Posterior cingulate gyrus (tissue), 11 donors: ENCODE measurements around the gene PNPLA2.
A peak's percentile ranks its signal among the peaks of the same experiment; 100 is the strongest.

Experiments used
- DNase-seq, 10 donors: peaks; one replicate each; pipeline versions ENCODE4 v3.0.0 to v3.0.0-alpha.2; 2020 to 2021; ENCODE audit warnings: mixed read lengths in 3 of 10
- intact Hi-C: fragments of 100-400 bp; cut with DNase I; formaldehyde crosslinking; loops from one replicate; pipeline ENCODE4 v1.15.1; 2023

The PNPLA2 gene

DNA sequence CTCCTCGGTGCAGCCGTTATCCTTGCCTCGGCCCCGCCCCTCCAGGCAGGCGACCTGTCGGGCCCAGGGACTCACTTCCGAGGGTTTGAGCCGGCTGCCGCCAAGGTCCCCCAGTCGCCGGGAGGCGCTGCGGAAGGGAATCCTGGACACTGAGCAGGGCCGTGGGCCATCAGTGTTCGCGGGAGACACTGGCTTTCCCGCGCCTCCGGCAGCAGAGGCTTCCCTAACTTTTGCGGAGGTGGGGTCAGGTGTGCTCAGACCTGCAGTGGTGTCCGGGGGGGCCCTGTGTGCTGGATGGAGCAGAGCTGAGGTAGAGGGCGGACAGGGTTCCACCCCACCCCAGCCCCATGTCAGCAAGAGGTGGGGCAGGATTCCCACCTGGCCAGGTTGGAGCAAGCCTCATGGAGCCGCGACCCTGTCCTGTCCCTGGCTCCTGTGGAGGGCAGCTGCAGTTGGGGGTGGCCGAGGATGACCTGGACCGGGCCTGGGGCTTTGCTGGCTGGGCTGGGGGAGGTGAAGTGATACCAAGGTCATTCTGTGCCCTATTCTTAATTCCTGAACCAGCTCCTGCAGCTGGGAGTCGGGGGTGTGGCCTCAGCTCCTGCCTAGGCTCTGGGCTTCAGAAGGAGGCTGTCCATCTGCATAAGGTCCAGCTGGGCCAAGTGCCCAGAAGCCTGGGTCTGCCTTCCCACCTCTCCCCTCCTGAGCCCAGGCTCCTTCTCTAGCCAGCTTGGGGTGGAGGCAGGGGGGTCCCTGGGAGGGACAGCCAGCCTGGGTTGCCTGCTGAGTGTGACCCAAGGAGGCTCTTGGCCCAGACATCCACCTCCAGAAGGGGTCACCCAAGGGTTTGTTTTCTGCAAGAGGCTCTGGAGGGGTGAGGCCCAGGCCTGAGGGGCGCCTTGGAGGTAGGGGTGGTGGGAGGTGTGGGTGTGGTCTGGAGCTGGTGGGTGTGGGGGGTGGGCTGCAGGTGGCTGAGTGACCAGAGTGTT is 32.4 kb downstream of the PNPLA2 start:
- no peak for DNase-seq
- intact Hi-C loops, result no loop called here

DNA sequence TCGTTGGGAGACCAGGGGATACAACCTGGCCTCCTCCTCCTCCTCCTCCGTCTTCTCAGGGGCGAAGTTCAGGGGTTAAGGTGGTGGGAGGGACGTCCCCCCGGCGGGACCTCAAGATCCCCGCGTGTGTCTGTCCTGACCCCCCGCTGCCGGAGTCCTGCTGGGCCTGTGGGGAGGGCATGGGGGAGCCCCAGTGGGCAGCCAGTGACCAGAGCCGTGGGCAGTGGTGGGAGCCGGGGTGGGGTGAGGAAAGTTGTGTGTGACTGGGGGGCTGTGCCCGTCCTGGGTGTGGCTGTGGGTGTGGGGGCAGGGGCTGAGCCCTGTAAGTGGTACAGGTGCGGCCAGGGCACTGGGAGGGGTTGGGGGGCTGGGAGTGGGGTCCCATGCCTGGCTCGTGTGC is 34.0 kb downstream of the PNPLA2 start:
- DNase-seq, result no peak
- intact Hi-C loops, result no loop called here

DNA sequence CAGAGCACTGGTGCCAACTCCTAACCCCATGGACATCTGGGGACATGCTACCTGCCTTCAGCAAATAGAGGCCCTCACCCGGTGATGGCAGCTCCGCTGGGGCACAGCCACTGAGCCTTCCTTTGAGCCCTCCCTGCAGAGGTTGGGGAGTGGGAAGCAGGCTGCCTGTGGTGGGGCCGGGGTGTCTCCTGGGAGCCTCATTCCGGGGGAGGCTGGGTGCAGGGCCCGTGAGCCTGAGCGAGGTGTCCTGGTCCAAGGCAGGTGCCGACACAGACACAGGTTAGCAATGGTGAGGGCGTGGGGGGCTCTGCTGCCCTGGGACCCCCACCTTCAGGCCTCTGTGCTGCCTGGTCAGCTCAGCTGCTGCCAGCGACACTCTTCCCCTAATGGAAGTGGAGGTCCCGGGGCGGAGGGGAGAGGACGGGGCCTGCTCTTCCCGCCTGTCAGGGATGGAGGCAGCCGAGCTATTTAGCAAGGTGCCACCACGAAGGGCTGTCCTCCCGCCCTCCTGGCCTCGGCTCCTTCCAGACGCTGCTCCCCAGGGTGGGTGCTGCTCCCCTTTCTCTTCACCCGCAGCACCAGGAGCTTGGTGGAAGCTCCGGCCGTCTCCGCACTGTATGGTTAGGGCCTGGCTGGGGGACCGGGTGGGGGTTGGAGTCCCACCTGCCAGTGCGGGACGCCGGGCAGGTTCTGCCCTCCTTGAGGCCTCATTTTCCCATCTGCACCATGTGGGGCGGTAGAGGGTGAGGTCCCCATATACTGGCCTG is 35.2 kb downstream of the PNPLA2 start:
- no peak for DNase-seq
- intact Hi-C loops, result no loop called here

DNA sequence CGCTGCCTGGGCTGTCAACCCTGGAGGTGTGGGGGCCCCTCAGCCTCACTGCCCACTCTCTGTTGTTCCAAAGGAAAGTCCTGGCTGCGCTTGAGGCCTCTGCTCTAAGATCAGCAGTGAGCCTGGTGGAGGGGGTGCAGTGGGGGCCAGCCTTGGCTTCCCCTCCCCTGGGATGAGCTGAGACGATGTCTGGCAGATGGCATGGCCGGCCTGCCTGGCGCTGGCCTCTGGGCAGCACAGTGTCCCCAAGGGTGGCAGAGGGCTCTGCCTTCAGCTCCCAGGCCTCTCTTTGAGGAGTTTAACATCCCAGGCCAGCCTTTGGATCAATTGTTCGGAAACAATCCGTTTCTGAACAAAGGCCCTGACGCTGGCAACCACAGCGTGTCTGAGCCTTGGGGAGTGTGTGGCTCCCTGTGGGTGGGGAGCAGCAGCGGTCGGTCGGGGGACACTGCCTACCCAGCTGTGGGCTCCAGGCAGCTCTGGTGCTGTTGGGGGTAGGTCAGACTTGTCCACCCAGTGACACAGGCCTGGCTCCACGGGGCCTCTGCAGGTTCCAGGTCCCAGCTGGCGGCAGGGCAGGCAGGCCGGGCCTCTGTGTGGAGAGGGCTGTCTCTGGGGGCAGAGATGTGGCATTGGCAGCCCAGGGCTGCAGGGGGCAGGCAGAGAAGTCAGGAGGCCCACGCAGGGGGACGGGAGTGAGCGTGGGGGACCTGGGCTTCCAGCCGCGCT is 36.1 kb downstream of the PNPLA2 start:
- no peak for DNase-seq
- intact Hi-C loops, result no loop called here

DNA sequence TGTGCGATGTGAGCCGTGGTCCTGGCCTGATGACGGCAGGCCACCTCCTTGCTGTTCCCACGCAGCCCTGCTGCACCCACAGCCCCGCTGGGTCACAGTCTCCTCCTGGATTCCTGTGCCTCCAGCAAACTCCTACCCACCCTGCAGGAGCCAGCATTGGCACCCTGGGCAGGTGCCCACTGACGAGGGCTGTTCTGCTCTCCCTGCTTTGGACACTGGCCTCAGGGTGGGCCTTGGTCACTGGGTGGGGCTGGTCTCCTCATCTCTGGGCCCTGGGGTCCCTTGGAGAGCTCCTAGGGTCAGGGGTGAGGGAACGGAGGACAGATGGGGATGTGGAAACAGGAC is 36.6 kb downstream of the PNPLA2 start:
- no peak for DNase-seq
- intact Hi-C loops, result no loop called here

DNA sequence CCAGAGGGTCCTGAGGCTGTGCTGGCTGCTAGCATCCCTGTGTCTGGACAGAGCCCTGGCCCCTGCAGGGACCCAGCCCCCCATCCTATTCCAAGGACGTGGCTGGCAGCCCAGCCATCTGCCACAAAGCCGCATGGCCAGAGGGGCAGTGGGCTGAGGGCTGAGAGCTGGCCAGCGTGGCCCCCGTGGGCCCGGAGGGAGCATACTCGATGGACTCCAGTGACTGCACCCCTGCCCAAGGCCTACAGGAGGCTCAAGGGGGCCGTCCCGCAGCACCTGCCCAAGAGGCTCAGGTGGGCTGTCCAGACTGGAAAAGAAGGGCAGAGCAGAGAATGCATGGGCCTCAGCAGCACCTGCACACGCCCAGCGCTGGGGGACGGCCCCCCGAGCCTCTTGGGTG is 37.1 kb downstream of the PNPLA2 start:
- no peak for DNase-seq
- intact Hi-C loops, result no loop called here

DNA sequence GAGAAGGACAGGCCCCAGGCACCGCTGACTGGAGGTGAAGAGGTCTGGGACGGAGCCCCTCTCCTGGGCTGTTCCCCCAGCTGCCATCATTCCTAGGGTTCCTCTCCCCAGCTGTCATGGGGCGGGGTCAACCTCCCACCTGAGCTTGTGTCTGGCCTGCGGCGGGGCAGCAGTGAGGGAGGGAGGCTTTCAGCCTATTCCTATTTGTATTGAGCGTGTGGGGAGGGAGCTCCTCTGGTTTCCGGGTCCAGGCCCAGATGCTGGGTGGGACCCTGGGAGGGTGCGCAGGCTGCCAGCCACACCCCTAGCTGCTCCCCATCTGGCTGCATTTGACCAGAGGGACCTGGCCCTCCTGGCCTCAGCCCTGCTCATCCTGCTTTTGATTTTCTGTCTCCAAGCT is 37.7 kb downstream of the PNPLA2 start:
- DNase-seq, result no peak
- intact Hi-C loops, result no loop called here

DNA sequence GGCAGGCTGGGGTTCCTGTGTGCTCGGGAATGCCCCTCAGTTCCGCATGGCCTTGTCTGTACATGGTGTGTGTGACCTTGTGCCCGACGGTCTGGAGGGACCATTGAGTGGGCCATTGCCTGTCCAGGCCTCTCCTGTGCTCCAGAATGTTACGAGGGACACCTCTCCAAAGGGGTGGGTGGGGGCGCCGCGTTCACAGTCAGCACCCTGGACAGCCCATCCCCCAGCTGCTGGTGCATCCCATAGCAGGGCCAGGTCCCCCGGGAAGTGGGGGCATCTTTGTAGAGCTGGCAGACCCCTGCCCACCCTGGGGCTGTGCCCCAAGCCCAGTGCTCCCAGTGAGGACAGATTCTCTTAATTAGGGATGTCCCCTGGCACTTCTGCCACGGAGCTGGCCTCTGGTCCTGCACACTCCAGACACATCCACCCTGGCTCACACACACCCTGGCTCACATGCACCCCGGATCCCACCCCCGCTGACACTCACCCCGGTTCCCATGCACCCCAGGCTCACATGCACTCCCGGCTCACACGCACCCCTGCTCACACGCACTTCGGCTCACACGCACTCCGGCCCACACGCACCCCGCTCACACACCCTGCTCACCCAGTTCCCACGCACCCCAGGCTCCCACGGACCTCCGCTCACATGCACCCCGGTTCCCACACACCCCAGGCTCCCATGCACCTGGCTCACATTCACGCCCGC is 39.5 kb downstream of the PNPLA2 start:
- DNase-seq, result peak in 1 of 10 donors; percentile 80
- intact Hi-C loops, result no loop called here

DNA sequence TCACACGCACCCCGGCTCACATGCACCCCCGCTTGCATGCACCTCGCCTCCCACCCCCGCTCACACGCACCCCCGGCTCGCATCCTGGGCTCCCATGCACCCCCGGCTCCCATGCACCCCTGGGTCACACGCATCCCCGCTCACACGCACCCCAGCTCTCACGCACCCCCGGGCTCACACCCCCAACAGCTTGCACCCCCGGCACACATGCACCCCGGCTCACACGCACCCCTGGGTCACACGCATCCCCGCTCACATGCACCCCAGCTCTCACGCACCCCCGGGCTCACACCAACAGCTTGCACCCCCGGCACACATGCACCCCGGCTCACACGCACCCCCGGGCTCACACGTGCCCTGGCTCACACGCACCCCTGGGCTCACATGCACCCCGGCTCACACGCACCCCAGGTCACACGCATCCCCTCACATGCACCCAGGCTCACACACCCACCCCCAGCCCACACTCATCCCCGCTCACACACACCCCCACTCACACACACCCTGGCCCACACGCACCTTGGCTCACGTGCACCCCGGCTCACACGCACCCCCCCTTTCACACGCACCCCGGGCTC is 40.1 kb downstream of the PNPLA2 start:
- no peak for DNase-seq
- intact Hi-C loops, result no loop called here

DNA sequence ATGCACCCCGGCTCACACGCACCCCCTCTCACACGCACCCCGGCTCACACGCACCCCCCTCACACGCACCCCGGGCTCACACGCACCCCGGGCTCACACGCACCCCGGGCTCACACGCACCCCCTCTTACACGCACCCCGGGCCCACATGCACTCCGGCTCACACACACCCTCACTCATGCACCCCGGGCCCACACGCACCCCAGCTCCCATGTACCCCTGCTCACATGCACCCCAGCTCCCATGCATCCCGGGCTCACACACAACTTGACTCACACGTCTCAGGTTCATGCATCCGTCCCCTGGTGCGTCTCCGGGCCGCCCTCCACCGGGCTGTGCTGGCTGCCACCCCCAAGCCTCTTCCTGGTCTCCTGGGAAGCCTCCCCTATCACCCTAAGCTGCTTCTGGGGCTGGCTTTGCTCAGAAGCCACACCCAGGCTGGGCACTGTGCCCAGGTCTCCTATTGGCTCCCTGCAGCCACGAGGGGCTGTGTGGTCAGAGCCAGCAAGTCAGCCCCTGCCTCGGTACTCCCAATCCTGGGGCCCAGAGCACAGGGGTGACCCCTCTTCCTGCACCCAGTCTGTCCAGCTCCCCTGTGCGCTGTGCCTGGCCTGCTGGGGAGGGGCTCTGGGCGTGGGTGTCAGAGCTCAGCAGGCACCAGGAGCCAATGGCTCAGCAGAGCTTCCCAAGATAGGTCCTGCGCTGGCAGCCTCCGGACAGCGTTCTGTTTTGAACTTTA is 40.8 kb downstream of the PNPLA2 start:
- intact Hi-C loops, result no loop called here
- peak; percentile 64 to 98 (median 88) for DNase-seq

DNA sequence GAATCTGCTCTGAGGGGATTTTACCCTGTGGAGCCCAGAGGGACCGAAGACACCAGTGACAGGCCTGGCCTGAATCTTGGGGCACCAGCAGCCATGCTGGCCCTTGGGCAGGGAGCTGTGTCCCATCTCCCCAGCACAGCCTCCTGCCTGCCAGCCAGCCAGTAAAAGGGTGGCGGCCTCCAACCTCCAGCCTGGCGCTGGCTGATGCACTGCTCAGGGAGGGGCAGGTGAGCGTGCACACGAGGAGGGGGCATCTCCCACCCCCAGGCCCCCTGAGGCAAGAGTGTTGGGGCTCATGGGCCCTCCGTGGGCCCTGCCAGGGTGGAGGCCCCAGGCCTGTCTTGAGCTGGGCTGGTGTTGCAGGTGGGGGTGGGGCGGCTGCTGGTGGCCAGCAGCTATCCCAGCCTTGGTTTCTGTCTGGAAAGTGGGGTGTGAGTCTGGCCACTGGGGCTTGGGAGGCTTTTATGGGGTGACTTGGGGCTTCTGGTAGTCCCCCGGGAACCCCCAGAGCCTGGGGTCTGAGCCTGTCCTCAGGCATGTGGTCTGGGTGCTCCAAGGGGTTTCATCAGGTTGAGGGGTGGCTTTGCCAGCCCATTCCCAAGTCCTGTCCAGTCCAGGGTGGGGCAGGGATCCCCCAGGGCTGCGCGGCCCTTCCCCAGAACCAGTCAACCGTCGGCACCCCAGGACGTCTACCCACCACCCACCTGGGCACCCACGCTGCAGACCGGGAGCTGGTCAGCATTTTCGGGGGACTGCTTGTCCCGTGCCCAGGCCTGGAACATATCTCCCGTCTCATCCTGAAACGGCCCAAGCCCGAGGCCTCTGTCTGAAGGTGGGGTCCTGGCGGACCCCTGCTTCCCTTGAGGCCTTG is 41.8 kb downstream of the PNPLA2 start:
- DNase-seq, result peak in 1 of 10 donors; percentile 84
- intact Hi-C loops, result no loop called here

DNA sequence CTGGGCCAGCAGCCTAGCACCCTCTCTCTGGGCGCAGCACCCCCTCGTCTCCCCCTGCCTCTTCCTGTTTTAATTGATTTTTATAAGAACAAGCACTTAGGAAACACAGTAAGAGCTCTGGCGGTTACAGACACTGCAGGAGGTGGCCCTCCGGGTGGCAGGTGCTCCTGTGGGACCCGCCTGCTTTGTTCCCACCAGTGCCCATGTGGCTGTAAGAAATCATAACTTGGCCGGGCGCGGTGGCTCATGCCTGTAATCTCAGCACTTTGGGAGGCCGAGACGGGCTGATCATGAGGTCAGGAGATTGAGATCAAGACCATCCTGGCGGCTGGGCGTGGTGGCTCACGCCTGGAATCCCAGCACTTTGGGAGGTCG is 42.4 kb downstream of the PNPLA2 start:
- DNase-seq, result no peak
- intact Hi-C loops, result no loop called here

DNA sequence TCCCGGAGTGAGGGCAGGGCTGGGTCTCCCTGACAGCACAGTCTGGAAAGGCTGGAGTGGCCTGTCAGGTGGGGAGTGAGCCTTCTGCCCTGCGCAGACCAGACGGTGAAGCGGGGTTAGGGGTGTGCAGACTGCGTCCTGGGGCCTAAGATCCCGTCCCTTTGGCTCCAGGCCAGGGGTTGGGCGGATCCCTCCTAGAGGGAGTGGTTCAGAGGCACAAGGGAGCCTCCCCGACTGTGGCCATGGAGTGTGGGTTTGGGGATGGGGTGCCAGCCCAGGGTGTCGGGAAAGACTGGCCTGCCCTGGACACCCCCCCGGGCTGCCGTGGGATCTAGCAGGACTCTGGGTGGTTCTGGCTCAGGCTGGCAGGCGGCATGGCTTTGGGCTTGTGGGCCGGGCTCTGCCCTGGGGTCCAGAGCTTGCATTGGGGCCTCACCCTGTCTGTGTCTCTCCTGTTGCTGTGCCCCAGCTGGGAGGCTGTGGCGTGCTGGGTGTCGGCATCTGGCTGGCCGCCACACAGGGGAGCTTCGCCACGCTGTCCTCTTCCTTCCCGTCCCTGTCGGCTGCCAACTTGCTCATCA is 43.5 kb downstream of the PNPLA2 start:
- intact Hi-C loops, result no loop called here
- DNase-seq, result no peak

DNA sequence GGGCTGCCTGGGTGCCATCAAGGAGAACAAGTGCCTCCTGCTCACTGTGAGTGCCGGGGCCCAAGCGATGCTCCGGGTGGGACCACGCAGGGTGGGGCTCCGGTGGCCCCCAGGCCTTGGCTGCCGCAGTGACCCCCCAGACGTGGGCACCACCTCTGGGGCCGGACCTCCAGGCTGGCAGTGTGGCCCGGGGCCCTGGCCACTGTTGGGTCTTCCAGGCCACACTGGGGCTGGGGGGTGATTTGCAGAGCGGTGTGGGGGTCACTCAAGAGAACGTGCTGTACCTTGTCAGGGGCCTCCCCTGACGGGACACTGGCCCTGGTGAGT is 43.9 kb downstream of the PNPLA2 start:
- no peak for DNase-seq
- intact Hi-C loops, result no loop called here

DNA sequence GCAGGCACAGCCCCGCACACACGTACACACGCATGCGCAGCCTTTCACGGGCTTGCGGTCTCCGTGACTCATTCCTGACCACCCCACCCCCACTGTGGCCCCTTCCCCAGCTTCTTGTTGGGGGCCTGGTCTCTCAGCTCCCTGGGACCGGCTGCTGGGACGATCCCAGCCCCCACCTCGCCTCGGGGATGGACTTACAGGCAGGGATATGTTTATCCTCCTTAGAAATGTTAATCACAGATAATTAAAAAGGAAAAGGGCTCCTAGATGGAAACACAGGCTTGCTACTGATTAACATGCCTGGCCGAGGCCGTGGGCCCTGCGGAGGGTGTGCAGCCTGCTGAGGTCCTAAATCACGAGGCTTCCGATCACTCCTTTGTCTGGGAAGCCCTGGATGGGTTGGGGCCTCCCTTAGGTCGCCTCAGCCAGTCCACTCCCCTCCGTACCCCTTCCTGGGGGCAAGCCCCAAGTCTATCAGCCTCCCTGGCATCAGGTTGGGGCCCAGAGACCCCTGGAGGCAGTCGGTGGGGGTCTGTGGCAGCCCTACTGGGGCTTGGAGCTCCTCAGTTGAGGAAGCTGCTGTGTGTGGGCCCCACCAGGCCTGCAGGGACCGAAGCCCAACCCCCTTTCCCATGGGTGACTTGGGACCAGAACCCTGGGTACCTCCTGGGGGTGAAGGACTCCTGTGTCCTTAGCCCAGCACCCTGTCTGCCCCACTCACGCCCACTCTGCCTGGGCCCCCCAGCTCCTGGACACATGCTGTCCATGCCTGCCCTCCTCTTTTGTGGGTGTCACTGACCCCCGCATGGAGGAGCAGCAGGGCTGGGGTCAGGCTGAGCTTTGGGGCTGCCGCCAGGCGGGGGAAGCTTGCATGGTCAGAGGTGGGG is 44.6 kb downstream of the PNPLA2 start:
- DNase-seq, result peak in 1 of 10 donors; percentile 87
- intact Hi-C loops, result no loop called here

DNA sequence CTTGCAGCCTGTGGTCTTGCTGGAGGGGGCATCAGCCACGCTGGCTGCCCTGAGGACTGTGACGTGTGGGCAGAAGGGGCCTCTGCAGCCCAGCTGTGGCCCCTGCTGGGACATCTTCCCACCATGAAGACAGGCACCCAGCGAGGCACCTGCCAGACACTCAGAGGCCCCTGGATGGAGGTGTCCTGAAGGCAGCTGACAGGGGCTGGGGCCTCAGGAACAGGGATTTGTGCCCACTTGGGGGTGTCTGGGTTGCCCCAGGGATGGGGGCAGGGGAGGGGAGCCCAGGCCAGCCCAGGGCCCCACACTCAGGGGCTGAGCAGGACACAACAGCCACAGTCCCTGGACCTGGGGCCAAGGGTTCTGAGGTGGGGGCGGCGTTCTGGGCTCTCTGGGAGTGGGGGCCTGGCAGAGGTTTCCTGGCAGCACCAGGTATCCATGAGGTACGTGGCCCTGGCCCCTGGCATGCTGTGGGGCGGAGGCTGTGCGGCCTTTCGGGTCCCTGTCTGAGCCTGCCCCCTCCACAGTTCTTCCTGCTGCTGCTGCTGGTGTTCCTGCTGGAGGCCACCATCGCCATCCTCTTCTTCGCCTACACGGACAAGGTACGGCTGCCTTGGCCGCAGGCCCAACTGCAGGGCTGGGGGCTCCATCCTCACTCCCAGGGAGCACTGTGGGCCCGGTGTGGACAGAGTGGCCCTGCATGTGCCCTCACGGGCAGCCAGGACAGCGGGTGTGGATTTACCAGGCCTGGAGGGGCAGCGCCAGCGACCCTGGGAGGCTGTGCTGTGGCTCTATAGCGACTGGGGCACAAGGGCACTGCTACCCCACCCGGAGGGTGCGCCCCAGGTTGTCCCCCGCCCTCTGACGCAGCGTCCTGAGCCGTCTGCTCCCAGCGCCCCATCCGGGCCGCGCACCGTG is 45.5 kb downstream of the PNPLA2 start:
- intact Hi-C loops, result no loop called here
- no peak for DNase-seq
